Measurements from ENCODE around the gene MSS51.

The MSS51 gene

DNA sequence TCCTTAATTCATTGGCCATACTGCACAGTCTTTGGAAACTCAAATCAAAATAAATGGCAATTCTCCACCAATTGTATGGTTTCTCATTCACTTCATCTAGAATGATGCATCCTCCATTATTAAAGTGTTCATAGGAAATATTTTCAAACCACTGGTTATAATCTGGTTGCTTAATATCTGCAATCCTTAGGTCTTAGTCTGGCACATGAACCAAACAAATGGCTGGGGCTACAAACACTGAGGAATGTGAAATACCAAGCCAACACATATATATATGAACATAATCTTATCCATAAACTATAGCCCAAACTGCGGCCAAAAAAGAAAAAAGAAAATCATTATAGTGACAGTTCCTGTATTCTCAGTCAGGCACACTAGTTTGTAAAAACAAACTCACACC lies 5.7 kb upstream of the MSS51 start:
- no peak overlapping the region for H3K27ac Mint-ChIP-seq

DNA sequence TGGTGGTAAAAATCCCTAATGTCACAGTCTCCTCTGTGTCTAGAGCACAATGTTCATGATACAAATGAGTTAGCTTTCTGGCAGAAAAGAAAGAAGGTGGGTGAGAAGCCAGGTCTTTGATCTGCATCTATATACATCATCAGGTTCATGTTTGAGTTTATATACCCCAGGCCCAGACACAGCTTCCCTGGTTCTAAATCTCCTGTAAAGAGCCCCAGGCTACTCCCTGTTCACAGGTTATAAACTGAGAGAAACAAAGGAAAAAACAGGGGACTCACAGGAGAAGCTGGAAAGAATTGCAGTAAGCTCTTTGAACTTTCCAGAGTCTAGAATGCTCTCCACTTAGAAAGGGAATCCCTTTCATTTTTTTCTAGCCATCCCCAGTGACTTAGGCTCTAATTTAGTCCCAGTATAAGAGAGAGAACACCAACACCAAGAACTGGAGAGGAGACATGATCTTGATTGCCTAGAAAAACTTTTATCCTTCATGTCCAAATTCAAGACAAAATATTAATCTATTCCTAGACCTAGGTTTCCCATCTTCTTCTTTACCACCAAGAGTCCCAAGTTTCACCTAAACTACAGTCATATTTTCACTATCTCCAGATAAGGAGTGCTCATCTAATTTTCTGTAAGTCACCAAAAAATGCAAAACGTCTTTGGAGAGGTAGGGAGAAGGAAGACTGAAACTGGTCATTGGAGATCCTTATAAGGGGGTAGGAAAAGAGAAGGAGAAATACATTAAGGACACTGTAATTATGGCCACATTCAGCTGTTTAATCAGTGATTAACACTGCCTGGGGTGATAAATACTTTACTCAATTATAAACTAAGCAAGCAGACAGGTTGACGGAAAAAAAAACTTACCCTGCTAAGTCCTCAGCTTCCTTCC lies 469 bp downstream of the MSS51 start:
- Mint-ChIP-seq H3K9me3 (no peaks in the 10 kb centered on the region), H3K4me1 (peaks cover 27% of the 10 kb centered on the region), H3K4me3 (no peak overlapping the region), H3K27ac (no peak overlapping the region), H3K36me3 (peaks cover 12% of the 10 kb centered on the region), H3K27me3 (no peaks in the 10 kb centered on the region)

More for the DNA sequence above, 5.7 kb upstream of the MSS51 start:
- Mint-ChIP-seq H3K4me1 (peaks cover 20% of the 10 kb centered on the region), H3K36me3 (peaks cover 12% of the 10 kb centered on the region), H3K27me3 (no peaks in the 10 kb centered on the region), H3K4me3 (no peak overlapping the region), H3K9me3 (no peaks in the 10 kb centered on the region)

- H3K4me1 Mint-ChIP-seq: no peaks in the 10 kb centered on the region
- H3K27me3 Mint-ChIP-seq: no peaks in the 10 kb centered on the region
- H3K9me3 Mint-ChIP-seq: no peaks in the 10 kb centered on the region
- H3K4me3 Mint-ChIP-seq: no peak overlapping the region
- peaks cover 25% of the 10 kb centered on the region for H3K36me3 Mint-ChIP-seq
- no peak overlapping the region for H3K27ac Mint-ChIP-seq
Observed at GRCh38 chr10:73426318-73426717, 7.0 kb downstream of the MSS51 start.

DNA sequence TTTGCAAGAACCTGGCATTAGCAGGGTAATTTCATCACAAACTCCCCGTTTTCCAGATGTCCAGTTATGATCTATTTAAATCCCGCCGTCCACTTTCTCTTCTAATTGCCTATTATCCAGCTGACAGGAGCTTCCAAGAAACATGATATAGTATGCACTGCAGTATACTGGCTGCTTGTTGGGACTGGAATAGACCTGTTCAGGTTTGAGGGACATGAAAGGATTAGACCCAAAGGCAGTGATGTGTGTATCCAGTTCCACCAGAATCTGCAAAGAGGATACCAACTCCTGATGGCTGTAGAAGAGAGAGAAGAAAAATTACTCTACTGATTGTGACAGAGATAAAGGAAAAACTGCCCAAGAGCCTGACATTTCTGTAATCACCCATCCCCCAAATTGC lies 8.9 kb downstream of the MSS51 start:
- H3K4me3 Mint-ChIP-seq: no peak overlapping the region
- H3K4me1 Mint-ChIP-seq: no peaks in the 10 kb centered on the region
- H3K27ac Mint-ChIP-seq: no peak overlapping the region
- no peaks in the 10 kb centered on the region for H3K27me3 Mint-ChIP-seq
- H3K36me3 Mint-ChIP-seq: peaks cover 18% of the 10 kb centered on the region
- no peaks in the 10 kb centered on the region for H3K9me3 Mint-ChIP-seq

GRCh38 chr10:73423309-73423708 lies 10.1 kb downstream of the MSS51 start:
- Mint-ChIP-seq H3K9me3 (no peaks in the 10 kb centered on the region), H3K27me3 (no peaks in the 10 kb centered on the region), H3K4me3 (no peak overlapping the region), H3K36me3 (peaks cover 18% of the 10 kb centered on the region), H3K27ac (peak overlapping the region; percentile 66), H3K4me1 (no peaks in the 10 kb centered on the region)

DNA sequence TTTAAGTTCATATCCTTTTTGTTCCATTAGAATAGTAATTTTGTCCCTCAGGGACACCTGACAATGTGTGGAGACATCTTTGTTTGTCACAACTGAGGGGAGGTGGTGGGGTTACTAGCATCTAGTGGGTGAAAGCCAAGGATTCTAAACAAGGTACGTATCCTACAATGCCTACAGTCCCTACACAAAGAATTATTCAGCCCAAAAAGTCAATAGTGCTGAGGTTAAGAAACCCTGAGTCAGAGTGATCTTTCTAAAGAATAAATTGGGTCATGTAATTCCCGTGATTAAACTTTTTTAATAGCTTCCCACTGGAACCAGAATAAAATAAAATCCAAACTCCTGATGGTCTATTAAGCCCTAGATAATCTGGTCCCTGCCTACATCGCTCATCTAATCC lies 16.8 kb downstream of the MSS51 start:
- Mint-ChIP-seq H3K27ac (no peak overlapping the region), H3K4me3 (no peak overlapping the region), H3K36me3 (no peaks in the 10 kb centered on the region), H3K9me3 (no peaks in the 10 kb centered on the region), H3K4me1 (peaks cover 27% of the 10 kb centered on the region), H3K27me3 (no peaks in the 10 kb centered on the region)

DNA sequence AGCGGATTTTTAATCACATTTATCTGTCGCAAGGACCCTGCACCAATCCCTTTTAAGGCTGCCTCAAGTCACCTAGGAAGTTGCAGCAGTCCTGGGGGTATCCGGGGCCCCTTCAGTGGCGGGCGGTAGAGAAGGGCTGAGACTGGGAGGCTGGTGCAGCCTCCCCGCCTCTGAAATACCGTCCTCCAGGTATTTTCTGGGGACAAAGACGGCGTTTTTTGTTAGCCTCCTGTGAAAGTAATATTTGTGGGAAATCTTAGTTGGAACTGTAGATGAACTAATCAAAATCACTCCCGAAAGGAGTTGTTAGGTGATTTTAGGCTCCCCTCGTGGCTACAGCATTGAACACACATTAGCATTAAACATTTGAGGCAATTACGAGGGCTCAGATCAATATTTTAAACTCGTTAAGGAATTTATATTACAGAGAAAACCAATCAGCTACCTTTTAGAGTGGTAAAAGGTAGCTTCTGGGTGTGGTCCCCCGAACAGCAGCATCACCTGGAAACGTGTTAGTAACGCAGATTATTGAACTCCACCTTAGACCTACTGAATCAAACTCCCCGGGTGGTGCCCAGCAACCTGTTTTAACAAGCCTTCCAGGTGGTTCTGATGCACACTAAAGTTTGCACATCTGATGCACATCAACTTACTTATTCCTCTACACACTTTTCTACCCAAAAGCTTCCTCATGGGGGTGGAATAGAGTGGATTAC lies 19.0 kb downstream of the MSS51 start:
- H3K4me1 Mint-ChIP-seq: peaks cover 43% of the 10 kb centered on the region
- peaks cover 9% of the 10 kb centered on the region for H3K36me3 Mint-ChIP-seq
- H3K4me3 Mint-ChIP-seq: peak overlapping the region; percentile 90
- no peaks in the 10 kb centered on the region for H3K27me3 Mint-ChIP-seq
- peak overlapping the region; percentile 83 for H3K27ac Mint-ChIP-seq
- no peaks in the 10 kb centered on the region for H3K9me3 Mint-ChIP-seq

- H3K36me3 Mint-ChIP-seq: peaks cover 9% of the 10 kb centered on the region
- H3K27ac Mint-ChIP-seq: peak within 1 kb of the TSS; percentile 92
- peak within 1 kb of the TSS; percentile 90 for H3K4me3 Mint-ChIP-seq
- H3K9me3 Mint-ChIP-seq: no peaks in the 10 kb centered on the region
- H3K4me1 Mint-ChIP-seq: peaks cover 51% of the 10 kb centered on the region
- no peaks in the 10 kb centered on the region for H3K27me3 Mint-ChIP-seq
Observed at GRCh38 chr10:73413528-73414229, 19.7 kb downstream of the MSS51 start, which contains the start of gene ANXA7. ANXA7 (minus strand) TSS chr10:73414058; CDS start chr10:73400856, 13,202 bp downstream.

GRCh38 chr10:73413108-73413527 lies 20.2 kb downstream of the MSS51 start:
- H3K36me3 Mint-ChIP-seq: peaks cover 9% of the 10 kb centered on the region
- no peaks in the 10 kb centered on the region for H3K9me3 Mint-ChIP-seq
- H3K27me3 Mint-ChIP-seq: no peaks in the 10 kb centered on the region
- peak overlapping the region; percentile 90 for H3K4me3 Mint-ChIP-seq
- H3K27ac Mint-ChIP-seq: peak overlapping the region; percentile 92
- peaks cover 54% of the 10 kb centered on the region for H3K4me1 Mint-ChIP-seq

DNA sequence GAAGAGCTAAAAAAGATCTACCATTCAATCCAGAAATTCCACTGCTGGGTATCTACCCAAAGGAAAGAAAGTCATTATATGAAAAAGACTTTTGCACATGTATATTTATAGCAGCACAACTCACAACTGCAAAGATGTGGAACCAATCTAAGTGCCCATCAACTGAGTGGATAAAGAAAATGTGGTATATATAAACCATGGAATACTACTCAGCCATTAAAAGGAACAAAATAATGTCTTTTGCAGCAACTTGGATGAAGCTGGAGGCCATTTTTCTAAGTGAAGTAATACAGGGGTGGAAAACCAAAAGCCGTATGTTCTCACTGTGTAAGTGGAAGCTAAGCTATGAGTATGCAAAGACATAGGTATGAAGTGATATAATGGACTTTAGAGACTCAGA lies 22.5 kb downstream of the MSS51 start:
- Mint-ChIP-seq H3K36me3 (peaks cover 14% of the 10 kb centered on the region), H3K27me3 (no peaks in the 10 kb centered on the region), H3K4me3 (peak overlapping the region; percentile 33), H3K27ac (no peak overlapping the region), H3K9me3 (no peaks in the 10 kb centered on the region), H3K4me1 (peaks cover 75% of the 10 kb centered on the region)

GRCh38 chr10:73408978-73409521 lies 24.3 kb downstream of the MSS51 start:
- Mint-ChIP-seq H3K27me3 (no peaks in the 10 kb centered on the region), H3K27ac (no peak overlapping the region), H3K4me1 (peaks cover 68% of the 10 kb centered on the region), H3K9me3 (no peaks in the 10 kb centered on the region), H3K36me3 (peaks cover 14% of the 10 kb centered on the region), H3K4me3 (peak overlapping the region; percentile 63)

GRCh38 chr10:73408061-73408460 lies 25.3 kb downstream of the MSS51 start:
- H3K36me3 Mint-ChIP-seq: peaks cover 14% of the 10 kb centered on the region
- peaks cover 75% of the 10 kb centered on the region for H3K4me1 Mint-ChIP-seq
- peak overlapping the region; percentile 19 for H3K4me3 Mint-ChIP-seq

GRCh38 chr10:73407495-73407894 lies 25.9 kb downstream of the MSS51 start:
- peaks cover 14% of the 10 kb centered on the region for H3K36me3 Mint-ChIP-seq
- no peaks in the 10 kb centered on the region for H3K9me3 Mint-ChIP-seq
- no peak overlapping the region for H3K4me3 Mint-ChIP-seq
- H3K4me1 Mint-ChIP-seq: peaks cover 74% of the 10 kb centered on the region
- H3K27ac Mint-ChIP-seq: no peak overlapping the region
- no peaks in the 10 kb centered on the region for H3K27me3 Mint-ChIP-seq

More at GRCh38 chr10:73408061-73408460, 25.3 kb downstream of the MSS51 start:
- H3K9me3 Mint-ChIP-seq: no peaks in the 10 kb centered on the region
- H3K27ac Mint-ChIP-seq: no peak overlapping the region
- no peaks in the 10 kb centered on the region for H3K27me3 Mint-ChIP-seq

GRCh38 chr10:73406846-73407245 lies 26.5 kb downstream of the MSS51 start:
- Mint-ChIP-seq H3K9me3 (no peaks in the 10 kb centered on the region), H3K27ac (no peak overlapping the region), H3K4me3 (peak overlapping the region; percentile 45), H3K4me1 (peaks cover 71% of the 10 kb centered on the region), H3K27me3 (no peaks in the 10 kb centered on the region), H3K36me3 (peaks cover 14% of the 10 kb centered on the region)

DNA sequence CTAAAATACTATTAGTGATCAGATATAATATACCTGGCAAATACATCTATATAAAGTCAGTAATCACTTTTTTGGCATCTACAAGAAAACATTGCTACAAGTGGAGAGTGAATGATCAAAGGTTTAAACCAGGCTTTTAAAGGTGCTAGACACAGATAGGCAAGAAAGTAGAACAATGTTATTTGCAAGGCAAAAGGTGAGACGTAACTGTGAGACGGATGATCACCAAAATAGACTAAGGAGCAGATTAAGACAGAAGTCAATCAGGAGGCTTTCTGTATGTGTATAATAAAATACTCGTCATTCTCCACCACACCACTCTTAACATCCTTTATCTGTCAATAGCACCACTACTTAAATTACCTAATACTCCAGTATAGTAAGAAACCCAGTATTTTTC lies 27.8 kb downstream of the MSS51 start:
- Mint-ChIP-seq H3K4me3 (no peak overlapping the region), H3K27ac (peak overlapping the region; percentile 35), H3K9me3 (no peaks in the 10 kb centered on the region), H3K27me3 (no peaks in the 10 kb centered on the region), H3K36me3 (peaks cover 9% of the 10 kb centered on the region), H3K4me1 (peaks cover 66% of the 10 kb centered on the region)
